NCI-H2196 treated with DMSO at 0.1 percent for 48 hours (cell line): Measurements from ENCODE around the gene TMEM11.
"Not testable (repeated sequence)": the region's sequence is repeated elsewhere in the genome, so short reads cannot be mapped to it uniquely, and the experiment has no call there.

Experiments
- DNase-seq: peaks from one replicate; lab custom pipeline; 2025; ENCODE audit not compliant: unreplicated experiment; lab: John Stamatoyannopoulos, UW

Gene TMEM11

GRCh38 chr17:21212826-21213637, 929 bp downstream of the TMEM11 start:
- DNase-seq, result no peak

- no peak for DNase-seq
Observed at GRCh38 chr17:21211825-21212479, 2.0 kb downstream of the TMEM11 start.

- no peak for DNase-seq
Observed at GRCh38 chr17:21210411-21211076, 3.4 kb downstream of the TMEM11 start.

GRCh38 chr17:21209511-21210175, 4.3 kb downstream of the TMEM11 start:
- no peak for DNase-seq

GRCh38 chr17:21208352-21208751, 5.6 kb downstream of the TMEM11 start:
- no peak for DNase-seq

- DNase-seq, result no peak
Observed at GRCh38 chr17:21204935-21205334, 9.0 kb downstream of the TMEM11 start.

- DNase-seq, result no peak
Observed at GRCh38 chr17:21202512-21202911, 11.4 kb downstream of the TMEM11 start.

- no peak for DNase-seq
Observed at GRCh38 chr17:21201874-21202273, 12.1 kb downstream of the TMEM11 start.

- DNase-seq, result no peak
Observed at GRCh38 chr17:21201298-21201595, 12.7 kb downstream of the TMEM11 start.

GRCh38 chr17:21200590-21201297, 13.2 kb downstream of the TMEM11 start:
- DNase-seq, result no peak

- no peak for DNase-seq
Observed at GRCh38 chr17:21199856-21200255, 14.1 kb downstream of the TMEM11 start.

- no peak for DNase-seq
Observed at GRCh38 chr17:21199311-21199710, 14.7 kb downstream of the TMEM11 start.

- no peak for DNase-seq
Observed at GRCh38 chr17:21198411-21198810, 15.6 kb downstream of the TMEM11 start.

- DNase-seq, result no peak
Observed at GRCh38 chr17:21196126-21196525, 17.8 kb downstream of the TMEM11 start.

- DNase-seq, result no peak
Observed at GRCh38 chr17:21194703-21195102, 19.3 kb downstream of the TMEM11 start.

- no peak for DNase-seq
Observed at GRCh38 chr17:21194226-21194625, 19.7 kb downstream of the TMEM11 start.

GRCh38 chr17:21193031-21193430, 20.9 kb downstream of the TMEM11 start:
- DNase-seq, result no peak

GRCh38 chr17:21192414-21192813, 21.5 kb downstream of the TMEM11 start:
- DNase-seq, result not testable (repeated sequence)

GRCh38 chr17:21191698-21192097, 22.3 kb downstream of the TMEM11 start:
- no peak for DNase-seq

GRCh38 chr17:21190078-21190477, 23.9 kb downstream of the TMEM11 start:
- DNase-seq, result no peak

GRCh38 chr17:21189361-21189760, 24.6 kb downstream of the TMEM11 start:
- no peak for DNase-seq
